HCT116 (cell line): Measurements from ENCODE around the gene ANXA4. TPM values are rescaled to one million over a fixed set of nuclear protein-coding genes. Genes with fewer than 3 reads are reported as not detected.
"Not testable (repeated sequence)": the region's sequence is repeated elsewhere in the genome, so short reads cannot be mapped to it uniquely, and the experiment has no call there.

Experiments used
- ATAC-seq: fragments of 200-7000 bp; cut with Tn5 transposase; 2 replicates; pipeline ENCODE4 v1.9.1; 2020; ENCODE audit warnings: mild to moderate bottlenecking, moderate library complexity
- BruUV-seq: library from RNA; stranded (reverse); fragments of 400-500 nt; replicated peaks from 2 replicates; lab custom pipeline; 2021; lab: Mats Ljungman, UMichigan
- CTCF ChIA-PET: fragments of 300-600 bp; sonication (Branson Sonifier 250); formaldehyde crosslinking; loops from one replicate; lab custom pipeline; 2021; ENCODE audit warnings: antibody characterized with exemption; lab: Charles Lee
- POLR2A ChIA-PET: fragments of 300-600, 350-600 bp; sonication (Branson Sonifier 250); formaldehyde crosslinking; loops from one replicate; lab custom pipeline; 2021; ENCODE audit warnings: antibody characterized with exemption; lab: Charles Lee
- RAD21 ChIA-PET, 2 experiments: fragments of 300-600 bp; sonication (Branson Sonifier 250); formaldehyde crosslinking; loops; one replicate each; lab custom pipeline; 2023; ENCODE audit warnings: low total read pairs in 2 of 2; ENCODE audit not compliant: uncharacterized antibody in 2 of 2, unreplicated experiment in 2 of 2, low non-redundant PET in 1 of 2; lab: Charles Lee
- DNase-seq: peaks from one replicate; pipeline ENCODE4 v3.0.0-alpha.2; 2010; ENCODE audit warnings: low read depth, low spot score
- H2AFZ ChIP-seq: fragments of 200-600 bp; shearing (Covaris generic), sonication (generic); 2 replicates; pipeline ENCODE4 v1.6.1; 2017; ENCODE audit warnings: low read depth, mixed run types, mixed read lengths, antibody characterized with exemption, low read length; ENCODE audit not compliant: poor library complexity, severe bottlenecking
- H3K27ac ChIP-seq: 2 replicates; pipeline ENCODE4 v1.5.1; 2012; ENCODE audit warnings: low read depth, low read length
- H3K27me3 ChIP-seq: fragments of 200-600 bp; sonication (generic); 2 replicates; pipeline ENCODE4 v1.6.1; 2016; ENCODE audit warnings: mixed run types, low read length, mixed read lengths; ENCODE audit not compliant: insufficient read depth
- H3K36me3 ChIP-seq, 2 experiments: fragments of 200-500 bp in 1 of 2; fragments of 200-600 bp in 1 of 2; sonication (Bioruptor generic) in 1 of 2; sonication (generic) in 1 of 2; 2 replicates each; pipeline versions ENCODE4 v1.5.1 to v1.6.1; 2014 to 2016; ENCODE audit warnings: low read length in 2 of 2, inconsistent platforms in 1 of 2, mixed read lengths in 1 of 2, mixed run types in 1 of 2; ENCODE audit not compliant: insufficient read depth in 2 of 2, control insufficient read depth in 1 of 2
- H3K4me1 ChIP-seq, 2 experiments: fragments of 200-600 bp in 1 of 2; sonication (generic) in 1 of 2; 2 replicates each; pipeline versions ENCODE4 v1.5.1 to v1.6.1; 2012 to 2017; ENCODE audit warnings: low read length in 2 of 2, inconsistent platforms in 1 of 2, mild to moderate bottlenecking in 1 of 2, mixed read lengths in 1 of 2, mixed run types in 1 of 2, moderate library complexity in 1 of 2; ENCODE audit not compliant: insufficient read depth in 2 of 2, control insufficient read depth in 1 of 2
- H3K4me2 ChIP-seq: fragments of 200-600 bp; sonication (generic); 2 replicates; pipeline ENCODE4 v1.6.1; 2017; ENCODE audit warnings: mixed run types, low read length, mixed read lengths
- H3K4me3 ChIP-seq, 2 experiments: fragments of 200-600 bp in 1 of 2; sonication (generic) in 1 of 2; replicated peaks in 1 of 2; 2 replicates each; pipeline ENCODE4 v1.5.1; 2011 to 2016; ENCODE audit warnings: low read length in 2 of 2, control low read depth in 1 of 2, low read depth in 1 of 2, mild to moderate bottlenecking in 1 of 2, mixed read lengths in 1 of 2, mixed run types in 1 of 2
- H3K79me2 ChIP-seq: fragments of 200-600 bp; sonication (generic); 2 replicates; pipeline ENCODE4 v1.6.1; 2017; ENCODE audit warnings: mild to moderate bottlenecking, mixed run types, low read length, moderate library complexity, mixed read lengths; ENCODE audit not compliant: insufficient read depth
- H3K9ac ChIP-seq: fragments of 200-600 bp; sonication (generic); 2 replicates; pipeline ENCODE4 v1.6.1; 2016; ENCODE audit warnings: low read length, mixed read lengths
- H3K9me2 ChIP-seq: fragments of 200-600 bp; sonication (generic), shearing (Covaris generic); 2 replicates; pipeline ENCODE4 v1.6.1; 2017; ENCODE audit warnings: mixed run types, mild to moderate bottlenecking, moderate library complexity; ENCODE audit not compliant: insufficient read depth
- H3K9me3 ChIP-seq, 2 experiments: fragments of 200-500 bp in 1 of 2; fragments of 200-600 bp in 1 of 2; sonication (Bioruptor generic) in 1 of 2; sonication (generic) in 1 of 2; 2 replicates each; pipeline ENCODE4 v1.6.1; 2014 to 2017; ENCODE audit warnings: low read length in 2 of 2, mixed read lengths in 2 of 2, inconsistent platforms in 1 of 2, low read depth in 1 of 2, mild to moderate bottlenecking in 1 of 2, mixed run types in 1 of 2, moderate library complexity in 1 of 2; ENCODE audit not compliant: control insufficient read depth in 1 of 2, insufficient read depth in 1 of 2
- H4K20me1 ChIP-seq: fragments of 200-600 bp; sonication (generic), shearing (Covaris generic); 2 replicates; pipeline ENCODE4 v1.6.1; 2017; ENCODE audit warnings: mixed run types, mild to moderate bottlenecking, moderate library complexity; ENCODE audit not compliant: insufficient read depth
- POLR2A ChIP-seq: IDR thresholded peaks from 2 replicates; pipeline ENCODE4 v1.7.0; 2011; ENCODE audit warnings: borderline replicate concordance; ENCODE audit not compliant: insufficient read depth, insufficient read length; ENCODE audit errors: extremely low read depth
- ZNF274 ChIP-seq: fragments of 200-500 bp; sonication (Bioruptor generic); IDR thresholded peaks from 2 replicates; pipeline ENCODE4 v1.6.1; 2014; ENCODE audit warnings: mild to moderate bottlenecking, low read depth, low read length, inconsistent platforms
- intact Hi-C: fragments of 100-400 bp; cut with micrococcal nuclease; formaldehyde crosslinking; loops from 2 replicates; pipeline ENCODE4 v1.10.0; 2022
- total RNA-seq: library from RNA; stranded (reverse); gene quantifications from one replicate; pipeline ENCODE4 v1.2.1, GENCODE V29; 2021; ENCODE audit not compliant: unreplicated experiment

Gene ANXA4
- total RNA-seq, 1 experiment from 2014 or later, result 64.6 TPM

DNA sequence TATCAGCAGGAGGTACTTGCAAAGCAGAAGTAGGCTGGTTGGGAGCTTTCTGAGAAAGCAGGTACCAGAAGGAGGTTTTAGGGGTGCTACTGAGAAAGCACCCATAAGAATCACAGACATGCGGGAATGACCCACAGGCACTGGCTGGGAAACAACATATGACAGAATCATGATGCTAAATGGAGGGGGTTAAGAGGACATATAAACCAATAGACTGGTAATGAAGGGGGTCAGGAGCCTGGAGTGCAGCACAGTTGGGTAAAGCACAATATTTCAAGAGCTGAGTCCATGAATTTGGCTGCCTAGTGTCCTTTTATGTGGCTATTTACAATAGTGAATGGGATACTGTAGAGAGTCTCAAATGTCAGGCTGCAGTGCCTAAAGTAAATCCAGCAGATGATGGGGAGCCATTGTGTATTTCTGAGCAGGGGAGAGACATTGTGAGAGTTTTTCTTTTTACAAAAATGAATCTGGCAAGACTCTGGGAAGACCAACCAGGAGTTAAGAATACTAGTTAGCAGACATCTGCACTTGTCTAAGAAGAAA, 59.9 kb downstream of the ANXA4 start:
- RAD21 ChIA-PET, result no interaction called here
- CTCF ChIA-PET, result interaction anchor here (1.7 kb wide), 1 partner anchor 15 kb away, joined by 4 read pairs; no protein-coding TSS in a partner anchor
- intact Hi-C loops, result loop anchor here (5.0 kb wide), 1 partner anchor 75 kb away; no protein-coding TSS in a partner anchor

DNA sequence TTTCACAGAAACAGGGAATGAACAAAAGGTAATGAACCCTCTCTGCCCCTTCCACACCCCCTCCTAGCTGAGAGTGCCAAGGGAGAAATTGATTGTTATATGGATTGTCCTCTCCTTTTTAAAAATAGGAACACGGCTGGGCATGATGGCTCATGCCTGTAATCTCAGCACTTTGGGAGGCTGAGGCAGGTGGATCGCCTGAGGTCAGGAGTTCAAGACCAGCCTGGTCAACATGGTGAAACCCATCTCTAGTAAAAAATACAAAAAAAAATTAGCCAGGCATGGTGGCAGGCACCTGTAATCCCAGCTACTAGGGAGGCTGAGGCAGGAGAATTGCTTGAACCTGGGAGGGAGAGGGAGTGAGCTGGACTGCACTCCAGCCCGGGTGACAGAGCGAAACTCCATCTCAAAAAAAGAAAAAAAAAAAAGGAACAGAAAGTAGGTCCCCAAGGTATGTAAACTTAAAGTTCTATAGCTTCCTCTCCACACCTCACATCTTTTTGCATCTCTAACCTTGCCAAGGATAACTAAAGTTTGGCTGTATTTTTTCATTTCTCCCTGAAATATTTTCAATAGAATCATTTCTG, 60.9 kb downstream of the ANXA4 start:
- intact Hi-C loops, result loop anchor here (5.0 kb wide), 1 partner anchor 76 kb away; no protein-coding TSS in a partner anchor
- ATAC-seq, CTCF ChIA-PET, POLR2A ChIA-PET, H3K4me1 ChIP-seq, DNase-seq, H3K9me3 ChIP-seq, BruUV-seq, H3K4me2 ChIP-seq, H3K36me3 ChIP-seq, H3K9me2 ChIP-seq, H2AFZ ChIP-seq, H3K9ac ChIP-seq, H3K79me2 ChIP-seq, H3K27me3 ChIP-seq, H3K27ac ChIP-seq, H4K20me1 ChIP-seq, H3K4me3 ChIP-seq, RAD21 ChIA-PET: not testable (repeated sequence)

More for the DNA sequence above, 59.9 kb downstream of the ANXA4 start:
- H3K9me3 ChIP-seq, result no peaks in the 10 kb centered on the region
- POLR2A ChIA-PET, result no interaction called here
- no peaks in the 10 kb centered on the region for H3K27me3 ChIP-seq
- H3K4me3 ChIP-seq, result no peak overlapping the region
- H3K27ac ChIP-seq, result no peak overlapping the region
- no peak for ATAC-seq
- no peak for DNase-seq
- H3K4me2 ChIP-seq, result no peak overlapping the region
- no peaks in the 10 kb centered on the region for H4K20me1 ChIP-seq
- H3K9ac ChIP-seq, result no peak overlapping the region
- H3K9me2 ChIP-seq, result no peaks in the 10 kb centered on the region
- H3K4me1 ChIP-seq, result no peaks in the 10 kb centered on the region
- no peaks in the 10 kb centered on the region for H3K79me2 ChIP-seq
- TF ChIP-seq ZNF274, result no peak
- TF ChIP-seq POLR2A, result no peak
- TF ChIP-seq, all 23 proteins: peak for 0
- no TSS peak for BruUV-seq
- H2AFZ ChIP-seq, result no peak overlapping the region
- no peaks in the 10 kb centered on the region for H3K36me3 ChIP-seq
